Measurements from ENCODE around the gene MRPS18C.

DNA sequence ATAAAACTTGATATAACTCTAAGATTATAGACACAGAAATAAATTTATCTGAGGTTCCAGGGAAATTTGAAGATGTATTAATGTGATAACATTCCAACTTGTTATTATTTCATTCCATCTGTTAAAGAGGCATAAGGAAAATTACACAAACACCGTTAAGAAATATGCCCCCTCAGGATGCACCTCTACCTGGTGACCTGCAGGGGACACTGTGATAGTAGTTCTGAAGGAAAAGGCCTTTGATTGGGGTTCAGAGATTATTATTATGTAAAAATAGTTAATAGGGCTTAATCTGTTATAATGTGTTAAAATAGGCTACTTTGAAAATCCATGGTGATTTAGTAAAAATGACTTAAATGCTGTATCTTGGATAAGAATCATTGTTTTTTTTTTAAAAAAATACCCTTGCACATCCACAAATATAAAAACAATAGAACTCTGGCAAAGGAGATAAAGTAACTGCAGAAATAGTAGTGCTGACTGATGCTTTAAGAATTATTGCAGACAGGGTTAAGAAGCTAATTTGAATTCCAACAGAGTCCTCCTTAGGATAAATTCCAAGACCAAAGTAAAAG is 35.1 kb downstream of the MRPS18C start:
- TF ChIP-seq, protein P1, sequence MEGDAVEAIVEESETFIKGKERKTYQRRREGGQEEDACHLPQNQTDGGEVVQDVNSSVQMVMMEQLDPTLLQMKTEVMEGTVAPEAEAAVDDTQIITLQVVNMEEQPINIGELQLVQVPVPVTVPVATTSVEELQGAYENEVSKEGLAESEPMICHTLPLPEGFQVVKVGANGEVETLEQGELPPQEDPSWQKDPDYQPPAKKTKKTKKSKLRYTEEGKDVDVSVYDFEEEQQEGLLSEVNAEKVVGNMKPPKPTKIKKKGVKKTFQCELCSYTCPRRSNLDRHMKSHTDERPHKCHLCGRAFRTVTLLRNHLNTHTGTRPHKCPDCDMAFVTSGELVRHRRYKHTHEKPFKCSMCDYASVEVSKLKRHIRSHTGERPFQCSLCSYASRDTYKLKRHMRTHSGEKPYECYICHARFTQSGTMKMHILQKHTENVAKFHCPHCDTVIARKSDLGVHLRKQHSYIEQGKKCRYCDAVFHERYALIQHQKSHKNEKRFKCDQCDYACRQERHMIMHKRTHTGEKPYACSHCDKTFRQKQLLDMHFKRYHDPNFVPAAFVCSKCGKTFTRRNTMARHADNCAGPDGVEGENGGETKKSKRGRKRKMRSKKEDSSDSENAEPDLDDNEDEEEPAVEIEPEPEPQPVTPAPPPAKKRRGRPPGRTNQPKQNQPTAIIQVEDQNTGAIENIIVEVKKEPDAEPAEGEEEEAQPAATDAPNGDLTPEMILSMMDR (IDR thresholded peaks at IDR 0.05): peak; percentile 41 to 52 (median 49)
- no peak for TF ChIP-seq POLR2A (IDR thresholded peaks at IDR 0.05)

Data from right lobe of liver (tissue), 4 donors.